Stomach (tissue), 9 donors: ENCODE measurements around the gene TIGD6. TPM values are rescaled to one million over a fixed set of nuclear protein-coding genes. Genes with fewer than 3 reads are reported as not detected.
A peak's percentile ranks its signal among the peaks of the same experiment; 100 is the strongest.

Experiments used
- DNase-seq, 2 donors: peaks; one replicate each; pipeline versions ENCODE4 v3.0.0 to v3.0.0-alpha.2; 2013 to 2019
- H3K27ac ChIP-seq, 5 donors: fragments of 200-600 bp in 4 of 5; sonication (generic) in 4 of 5; one replicate each; pipeline ENCODE4 v1.5.1; 2013 to 2019; ENCODE audit warnings: mild to moderate bottlenecking in 1 of 5, moderate library complexity in 1 of 5
- H3K27me3 ChIP-seq, 3 donors: fragments of 200-600 bp; sonication (generic); one replicate each; pipeline ENCODE4 v1.5.1; 2017 to 2019; ENCODE audit warnings: mixed run types in 1 of 3
- H3K36me3 ChIP-seq, 4 donors: fragments of 200-600 bp; sonication (generic); 1 replicate in 3 of 4; 2 replicates in 1 of 4; pipeline ENCODE4 v1.5.1; 2016 to 2019
- H3K4me1 ChIP-seq, 4 donors: fragments of 200-600 bp; sonication (generic); one replicate each; pipeline ENCODE4 v1.5.1; 2016 to 2019
- H3K4me3 ChIP-seq, 4 donors: fragments of 200-600 bp; sonication (generic) in 3 of 4; one replicate each; pipeline ENCODE4 v1.5.1; 2016 to 2019; ENCODE audit warnings: mild to moderate bottlenecking in 1 of 4
- H3K9me3 ChIP-seq, 4 donors: fragments of 200-600 bp; sonication (generic); one replicate each; pipeline ENCODE4 v1.5.1; 2016 to 2019
- EP300 ChIP-seq: sonication (generic); formaldehyde crosslinking; IDR thresholded peaks from one replicate; pipeline ENCODE4 v1.6.1; 2017; ENCODE audit warnings: antibody characterized with exemption
- POLR2A ChIP-seq, 4 donors: fragments of 450-650 bp; IDR thresholded peaks; one replicate each; pipeline ENCODE4 v1.6.1; 2016; ENCODE audit warnings: antibody characterized with exemption in 4 of 4, control low read depth in 2 of 4, mild to moderate bottlenecking in 1 of 4, moderate library complexity in 1 of 4
- POLR2AphosphoS5 ChIP-seq, 3 donors: sonication (generic); formaldehyde crosslinking; IDR thresholded peaks; one replicate each; pipeline ENCODE4 v1.6.1; 2016; ENCODE audit warnings: antibody characterized with exemption in 3 of 3
- WGBS, 5 donors: extraction: QIAGEN DNeasy Blood & Tissue Kit in 3 of 5; methylation state at CpG; one replicate each; pipeline versions ENCODE4 v1.1.5 to v1.1.7; 2013 to 2018; 5-methylcytosine and 5-hydroxymethylcytosine counted together
- intact Hi-C: fragments of 100-400 bp; cut with DNase I; formaldehyde crosslinking; loops from one replicate; pipeline ENCODE4 v1.15.1; 2023; ENCODE audit warnings: low total_unique reads
- polyA plus RNA-seq, 3 donors: library from polyadenylated mRNA; stranded (reverse); fragments of 200-250 nt; gene quantifications; one replicate each; pipeline ENCODE4 v1.2.3, GENCODE V29; 2013
- total RNA-seq, 5 donors: library from RNA; depleted of rRNA; stranded (reverse); fragments of >200 nt; gene quantifications; one replicate each; pipeline versions ENCODE4 v1.1.0 to v1.2.3, GENCODE V29; 2014 to 2016
- TF ChIP-seq, protein P1 (sequence below), 7 experiments: fragments of 450-650 bp in 4 of 7; fragments of 200-600 bp in 3 of 7; sonication (generic) in 3 of 7; IDR thresholded peaks; one replicate each; pipeline ENCODE4 v1.5.1; 2016 to 2019; ENCODE audit warnings: antibody characterized with exemption in 7 of 7, control low read depth in 2 of 7, mild to moderate bottlenecking in 1 of 7
- donor health status: healthy with polysubstance abuse.
- donor health status: Bipolar disorder and iron deficiency.
- donor health status: healthy.

Gene TIGD6
- total and polyA plus RNA-seq, 8 donors: under 0.01 to 3.3 (median 2.6) TPM; not detected in 1

DNA sequence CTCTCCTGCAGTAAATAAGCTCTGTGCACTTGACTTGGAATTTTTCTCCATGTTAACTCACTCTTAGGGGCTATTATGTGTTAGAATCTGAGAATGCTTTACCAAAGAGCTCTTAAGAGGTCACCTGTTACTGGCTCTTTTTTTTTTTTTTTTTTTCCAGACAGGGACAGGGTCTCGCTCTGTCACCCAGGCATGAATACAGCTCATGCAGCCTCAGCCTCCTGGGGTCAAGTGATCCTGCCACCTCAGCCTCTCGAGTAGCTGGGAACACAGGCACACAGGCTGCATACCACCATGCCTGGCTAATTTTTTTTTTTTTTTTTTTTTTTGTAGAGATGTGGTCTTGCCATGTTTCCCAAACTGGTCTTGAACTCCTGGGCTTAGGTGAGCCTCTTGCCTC lies 22.2 kb upstream of the TIGD6 start:
- Histone ChIP-seq H3K4me1 (peaks cover 0 to 34% (median 21%) of the 10 kb centered on the region in 4 donors), H3K27ac (peak overlapping the region in 2 of 5 donors; percentile 59 to 67), H3K4me3 (no peak overlapping the region), H3K27me3 (no peaks in the 10 kb centered on the region), H3K9me3 (no peaks in the 10 kb centered on the region), H3K36me3 (peaks cover 32 to 99% (median 96%) of the 10 kb centered on the region in 4 donors)
- TF ChIP-seq EP300 (no peak), POLR2A (IDR thresholded peaks at IDR 0.05) (no peak), POLR2AphosphoS5 (IDR thresholded peaks at IDR 0.05) (no peak)
- TF ChIP-seq, protein P1, sequence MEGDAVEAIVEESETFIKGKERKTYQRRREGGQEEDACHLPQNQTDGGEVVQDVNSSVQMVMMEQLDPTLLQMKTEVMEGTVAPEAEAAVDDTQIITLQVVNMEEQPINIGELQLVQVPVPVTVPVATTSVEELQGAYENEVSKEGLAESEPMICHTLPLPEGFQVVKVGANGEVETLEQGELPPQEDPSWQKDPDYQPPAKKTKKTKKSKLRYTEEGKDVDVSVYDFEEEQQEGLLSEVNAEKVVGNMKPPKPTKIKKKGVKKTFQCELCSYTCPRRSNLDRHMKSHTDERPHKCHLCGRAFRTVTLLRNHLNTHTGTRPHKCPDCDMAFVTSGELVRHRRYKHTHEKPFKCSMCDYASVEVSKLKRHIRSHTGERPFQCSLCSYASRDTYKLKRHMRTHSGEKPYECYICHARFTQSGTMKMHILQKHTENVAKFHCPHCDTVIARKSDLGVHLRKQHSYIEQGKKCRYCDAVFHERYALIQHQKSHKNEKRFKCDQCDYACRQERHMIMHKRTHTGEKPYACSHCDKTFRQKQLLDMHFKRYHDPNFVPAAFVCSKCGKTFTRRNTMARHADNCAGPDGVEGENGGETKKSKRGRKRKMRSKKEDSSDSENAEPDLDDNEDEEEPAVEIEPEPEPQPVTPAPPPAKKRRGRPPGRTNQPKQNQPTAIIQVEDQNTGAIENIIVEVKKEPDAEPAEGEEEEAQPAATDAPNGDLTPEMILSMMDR (IDR thresholded peaks at IDR 0.05): no peak
- DNase-seq: no peak
- WGBS, 5 donors: 83 to 97% (median 85%) methylated on average over 2 of the region's 2 CpGs
- intact Hi-C loops: no loop called here

DNA sequence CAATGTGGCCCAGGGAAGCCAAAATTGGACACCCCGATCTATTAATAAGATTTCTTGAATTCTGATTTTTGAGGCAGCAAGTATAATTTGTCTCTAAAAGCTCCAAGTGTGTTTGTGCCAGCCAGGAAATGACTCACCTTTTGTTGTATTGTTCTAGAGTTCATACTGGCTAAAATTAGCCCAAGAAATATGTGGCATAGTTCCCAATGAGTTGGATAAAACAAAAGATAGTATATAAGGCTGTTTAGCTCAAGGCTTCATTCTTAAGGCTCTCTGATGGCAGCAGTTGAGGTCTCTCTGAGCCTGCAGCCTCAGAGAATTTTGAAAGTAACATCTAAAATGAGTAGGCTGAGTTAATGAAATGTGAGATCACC lies 21.7 kb upstream of the TIGD6 start:
- peak overlapping the region in 4 of 5 donors; percentile 32 to 67 (median 63) for H3K27ac ChIP-seq
- WGBS, 5 donors: 32 to 61% (median 42%) methylated on average over 1 of the region's 1 CpG
- TF ChIP-seq POLR2A (IDR thresholded peaks at IDR 0.05) (no peak), EP300 (no peak), POLR2AphosphoS5 (IDR thresholded peaks at IDR 0.05) (peak in 1 of 3 donors; percentile 11)
- TF ChIP-seq, protein P1 (IDR thresholded peaks at IDR 0.05): no peak
- H3K4me3 ChIP-seq: no peak overlapping the region
- H3K9me3 ChIP-seq: no peaks in the 10 kb centered on the region
- intact Hi-C loops: no loop called here
- peak in 1 of 2 donors; percentile 52 for DNase-seq
- no peaks in the 10 kb centered on the region for H3K27me3 ChIP-seq
- H3K4me1 ChIP-seq: peaks cover 0 to 39% (median 23%) of the 10 kb centered on the region in 4 donors
- peaks cover 26 to 97% (median 94%) of the 10 kb centered on the region in 4 donors for H3K36me3 ChIP-seq

- Histone ChIP-seq H3K9me3 (no peaks in the 10 kb centered on the region), H3K36me3 (peaks cover 22 to 93% (median 90%) of the 10 kb centered on the region in 4 donors), H3K27me3 (no peaks in the 10 kb centered on the region), H3K4me3 (no peak overlapping the region), H3K27ac (peak overlapping the region in 4 of 5 donors; percentile 32 to 67 (median 63)), H3K4me1 (peaks cover 0 to 44% (median 25%) of the 10 kb centered on the region in 4 donors)
- TF ChIP-seq EP300 (no peak), POLR2AphosphoS5 (IDR thresholded peaks at IDR 0.05) (no peak), POLR2A (IDR thresholded peaks at IDR 0.05) (no peak)
- TF ChIP-seq, protein P1 (IDR thresholded peaks at IDR 0.05): no peak
- no peak for DNase-seq
- 75 to 84% (median 78%) methylated on average over 13 of the region's 13 CpGs for WGBS, 5 donors
- intact Hi-C loops: no loop called here
These were observed 21.2 kb upstream of the TIGD6 start for GRCh38 chr5:150021491-150022157.

- peak overlapping the region in 1 of 5 donors; percentile 14 for H3K27ac ChIP-seq
- intact Hi-C loops: no loop called here
- peaks cover 0 to 9% (median 3%) of the 10 kb centered on the region in 4 donors for H3K9me3 ChIP-seq
- peaks cover 0 to 48% (median 25%) of the 10 kb centered on the region in 4 donors for H3K4me1 ChIP-seq
- 94 to 100% (median 96%) methylated on average over 1 of the region's 1 CpG for WGBS, 5 donors
- H3K4me3 ChIP-seq: no peak overlapping the region
- TF ChIP-seq POLR2AphosphoS5 (IDR thresholded peaks at IDR 0.05) (no peak), EP300 (no peak), POLR2A (IDR thresholded peaks at IDR 0.05) (no peak)
- TF ChIP-seq, protein P1 (IDR thresholded peaks at IDR 0.05): no peak
- H3K36me3 ChIP-seq: peaks cover 23 to 91% (median 89%) of the 10 kb centered on the region in 4 donors
- H3K27me3 ChIP-seq: no peaks in the 10 kb centered on the region
- DNase-seq: no peak
These were observed 19.8 kb upstream of the TIGD6 start for GRCh38 chr5:150020249-150020648.
